Neural crest cell (in vitro differentiated cells): ENCODE data around the gene TENM3. TPM values are rescaled to one million over a fixed set of nuclear protein-coding genes. Genes with fewer than 3 reads are reported as not detected.

ENCODE experiments used
- DNase-seq: peaks from one replicate; pipeline ENCODE4 v3.0.0; 2021; ENCODE audit warnings: low read depth, mixed read lengths, low spot score
- H3K27ac Mint-ChIP-seq: one replicate; pipeline ENCODE4 v1.8.0; 2021; ENCODE audit warnings: mild to moderate bottlenecking, mixed read lengths; ENCODE audit not compliant: unreplicated experiment
- H3K27me3 Mint-ChIP-seq: 2 replicates; pipeline ENCODE4 v1.8.0; 2021; ENCODE audit warnings: low read depth, mild to moderate bottlenecking, mixed read lengths
- H3K36me3 Mint-ChIP-seq: 2 replicates; pipeline ENCODE4 v1.8.0; 2021; ENCODE audit warnings: low read depth, mild to moderate bottlenecking, mixed read lengths
- H3K4me1 Mint-ChIP-seq: 2 replicates; pipeline ENCODE4 v1.8.0; 2021; ENCODE audit warnings: mixed read lengths
- H3K4me3 Mint-ChIP-seq: one replicate; pipeline ENCODE4 v1.8.0; 2021; ENCODE audit warnings: mild to moderate bottlenecking, mixed read lengths
- H3K9me3 Mint-ChIP-seq: 2 replicates; pipeline ENCODE4 v1.8.0; 2021; ENCODE audit warnings: mixed read lengths
- total RNA-seq: library from RNA; stranded (reverse); gene quantifications from 2 replicates; pipeline ENCODE4 v1.2.1, GENCODE V29; 2021
- TF ChIP-seq, protein P1 (sequence below): fragments of 200-600 bp; sonication (generic); conservative IDR thresholded peaks from 2 replicates; pipeline ENCODE4 v1.5.0; 2021; ENCODE audit warnings: antibody characterized with exemption, mild to moderate bottlenecking

Gene TENM3
- total RNA-seq, 1 donor from 2014 or later = 43.9 TPM

GRCh38 chr4:182662551-182662950 lies 419.3 kb downstream of the TENM3 start:
- Mint-ChIP-seq H3K27ac (no peak overlapping the region), H3K27me3 (no peaks in the 10 kb centered on the region), H3K4me1 (peaks cover 7% of the 10 kb centered on the region), H3K36me3 (peaks cover 22% of the 10 kb centered on the region), H3K9me3 (peaks cover 11% of the 10 kb centered on the region), H3K4me3 (no peak overlapping the region)
- TF ChIP-seq, protein P1, sequence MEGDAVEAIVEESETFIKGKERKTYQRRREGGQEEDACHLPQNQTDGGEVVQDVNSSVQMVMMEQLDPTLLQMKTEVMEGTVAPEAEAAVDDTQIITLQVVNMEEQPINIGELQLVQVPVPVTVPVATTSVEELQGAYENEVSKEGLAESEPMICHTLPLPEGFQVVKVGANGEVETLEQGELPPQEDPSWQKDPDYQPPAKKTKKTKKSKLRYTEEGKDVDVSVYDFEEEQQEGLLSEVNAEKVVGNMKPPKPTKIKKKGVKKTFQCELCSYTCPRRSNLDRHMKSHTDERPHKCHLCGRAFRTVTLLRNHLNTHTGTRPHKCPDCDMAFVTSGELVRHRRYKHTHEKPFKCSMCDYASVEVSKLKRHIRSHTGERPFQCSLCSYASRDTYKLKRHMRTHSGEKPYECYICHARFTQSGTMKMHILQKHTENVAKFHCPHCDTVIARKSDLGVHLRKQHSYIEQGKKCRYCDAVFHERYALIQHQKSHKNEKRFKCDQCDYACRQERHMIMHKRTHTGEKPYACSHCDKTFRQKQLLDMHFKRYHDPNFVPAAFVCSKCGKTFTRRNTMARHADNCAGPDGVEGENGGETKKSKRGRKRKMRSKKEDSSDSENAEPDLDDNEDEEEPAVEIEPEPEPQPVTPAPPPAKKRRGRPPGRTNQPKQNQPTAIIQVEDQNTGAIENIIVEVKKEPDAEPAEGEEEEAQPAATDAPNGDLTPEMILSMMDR = no peak
- no peak for DNase-seq

- no peak overlapping the region for H3K4me3 Mint-ChIP-seq
- H3K27ac Mint-ChIP-seq = no peak overlapping the region
- no peak for DNase-seq
- H3K27me3 Mint-ChIP-seq = no peaks in the 10 kb centered on the region
- peaks cover 4% of the 10 kb centered on the region for H3K4me1 Mint-ChIP-seq
- H3K9me3 Mint-ChIP-seq = no peaks in the 10 kb centered on the region
- TF ChIP-seq, protein P1 = no peak
- peaks cover 11% of the 10 kb centered on the region for H3K36me3 Mint-ChIP-seq
Observed at GRCh38 chr4:182671231-182671630, 428.0 kb downstream of the TENM3 start.

- no peak overlapping the region for H3K27ac Mint-ChIP-seq
- peaks cover 5% of the 10 kb centered on the region for H3K4me1 Mint-ChIP-seq
Observed at GRCh38 chr4:182671749-182672148, 428.5 kb downstream of the TENM3 start.

GRCh38 chr4:182678590-182678989 lies 435.4 kb downstream of the TENM3 start:
- TF ChIP-seq, protein P1 = no peak
- DNase-seq = no peak
- H3K27ac Mint-ChIP-seq = no peak overlapping the region
- peaks cover 4% of the 10 kb centered on the region for H3K36me3 Mint-ChIP-seq
- no peaks in the 10 kb centered on the region for H3K27me3 Mint-ChIP-seq
- H3K9me3 Mint-ChIP-seq = no peaks in the 10 kb centered on the region
- H3K4me3 Mint-ChIP-seq = no peak overlapping the region
- H3K4me1 Mint-ChIP-seq = peaks cover 39% of the 10 kb centered on the region

More at GRCh38 chr4:182671749-182672148, 428.5 kb downstream of the TENM3 start:
- H3K4me3 Mint-ChIP-seq = no peak overlapping the region
- H3K9me3 Mint-ChIP-seq = no peaks in the 10 kb centered on the region
- peaks cover 11% of the 10 kb centered on the region for H3K36me3 Mint-ChIP-seq
- no peak for DNase-seq
- no peaks in the 10 kb centered on the region for H3K27me3 Mint-ChIP-seq
- TF ChIP-seq, protein P1 = no peak

DNA sequence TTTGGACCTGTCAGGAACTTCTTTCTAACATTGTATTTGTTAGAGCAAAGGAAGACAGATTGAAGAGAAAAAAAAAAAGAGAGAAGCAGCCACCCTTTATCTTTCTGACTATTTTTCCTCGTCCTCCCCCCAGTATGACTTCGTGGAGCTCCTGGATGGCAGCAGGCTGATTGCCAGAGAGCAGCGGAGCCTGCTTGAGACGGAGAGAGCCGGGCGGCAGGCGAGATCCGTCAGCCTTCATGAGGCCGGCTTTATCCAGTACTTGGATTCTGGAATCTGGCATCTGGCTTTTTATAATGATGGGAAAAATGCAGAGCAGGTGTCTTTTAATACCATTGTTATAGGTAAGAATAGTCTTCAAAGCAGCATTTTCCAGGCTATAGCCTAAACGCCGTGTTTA lies 436.3 kb downstream of the TENM3 start:
- TF ChIP-seq, protein P1 = no peak
- Mint-ChIP-seq H3K9me3 (no peaks in the 10 kb centered on the region), H3K27me3 (no peaks in the 10 kb centered on the region), H3K27ac (peak overlapping the region; percentile 44), H3K36me3 (peaks cover 4% of the 10 kb centered on the region), H3K4me3 (peak overlapping the region; percentile 29), H3K4me1 (peaks cover 45% of the 10 kb centered on the region)
- DNase-seq = no peak
